B cell (primary cell): ENCODE results near the gene SSC5D.

Source experiments
- CTCF ChIP-seq: fragments of 200-600 bp; IDR thresholded peaks from one replicate; pipeline ENCODE4 v1.8.0; 2022; ENCODE audit warnings: antibody characterized with exemption, mild to moderate bottlenecking
- EZH2 ChIP-seq: IDR thresholded peaks from 2 replicates; pipeline ENCODE4 v1.6.1; 2012; ENCODE audit warnings: borderline replicate concordance, low read depth, mild to moderate bottlenecking, moderate library complexity, low read length; ENCODE audit not compliant: insufficient read depth, poor library complexity, severe bottlenecking

- no peak for TF ChIP-seq EZH2
- no peak for TF ChIP-seq CTCF
Observed at GRCh38 chr19:55452749-55453346, 35.4 kb upstream of the SSC5D start.
